GM18907 (cell line): ENCODE measurements around the gene NKD1.

Source experiments
- ATAC-seq: cut with Tn5 transposase; IDR thresholded peaks from one replicate; pipeline ENCODE4 v1.9.1; 2021; ENCODE audit warnings: mild to moderate bottlenecking, moderate library complexity; ENCODE audit not compliant: unreplicated experiment

The NKD1 gene

GRCh38 chr16:50622643-50623369 lies 74.6 kb downstream of the NKD1 start:
- no peak for ATAC-seq

DNA sequence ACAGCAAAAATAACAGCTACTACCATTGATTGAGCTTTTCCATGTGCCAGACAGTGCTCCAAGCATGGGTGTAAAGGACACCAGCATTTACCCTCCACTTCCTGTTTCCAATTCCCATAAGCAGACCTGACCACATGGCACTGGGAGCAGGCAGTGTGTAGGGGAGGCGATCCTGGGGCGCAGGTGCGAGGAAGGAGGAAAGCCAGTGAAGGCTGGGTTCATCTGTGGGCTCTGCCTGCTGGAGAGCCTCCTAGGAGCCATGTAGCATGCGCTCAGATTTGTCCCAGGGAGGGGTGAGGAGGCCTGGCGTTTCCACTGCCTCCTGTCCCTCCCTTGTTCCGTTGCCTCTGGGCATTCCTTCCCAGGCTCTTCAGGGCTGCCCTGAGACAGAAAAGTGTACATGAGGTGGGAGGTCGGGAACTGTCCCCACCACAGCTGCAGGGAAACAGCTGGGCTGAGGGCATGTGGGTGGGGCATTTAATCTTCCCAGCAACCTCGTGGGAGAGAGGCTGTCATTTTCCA lies 76.3 kb downstream of the NKD1 start:
- ATAC-seq: no peak

- ATAC-seq: no peak
These were observed 77.2 kb downstream of the NKD1 start for GRCh38 chr16:50625374-50625773.

DNA sequence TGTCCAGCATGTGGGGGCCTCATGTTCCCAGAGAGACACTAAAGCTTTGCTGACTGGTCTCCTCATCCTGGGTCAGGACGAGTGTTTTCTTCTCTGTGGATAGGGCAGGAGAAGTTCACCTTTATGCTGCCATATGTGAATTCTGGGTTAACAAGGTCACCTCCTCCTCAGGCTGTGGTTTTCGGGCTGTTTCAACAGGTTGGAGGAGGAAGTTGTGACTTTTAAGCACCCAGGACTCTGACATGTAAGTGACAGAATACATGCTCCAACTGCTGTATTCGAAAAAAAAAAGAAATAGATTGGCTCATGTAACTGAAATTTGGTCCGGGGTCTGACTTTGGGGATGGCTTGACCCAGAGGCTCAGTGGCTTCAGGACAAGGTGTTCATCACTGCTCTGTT lies 78.7 kb downstream of the NKD1 start:
- no peak for ATAC-seq

GRCh38 chr16:50627419-50627818 lies 79.2 kb downstream of the NKD1 start:
- no peak for ATAC-seq

DNA sequence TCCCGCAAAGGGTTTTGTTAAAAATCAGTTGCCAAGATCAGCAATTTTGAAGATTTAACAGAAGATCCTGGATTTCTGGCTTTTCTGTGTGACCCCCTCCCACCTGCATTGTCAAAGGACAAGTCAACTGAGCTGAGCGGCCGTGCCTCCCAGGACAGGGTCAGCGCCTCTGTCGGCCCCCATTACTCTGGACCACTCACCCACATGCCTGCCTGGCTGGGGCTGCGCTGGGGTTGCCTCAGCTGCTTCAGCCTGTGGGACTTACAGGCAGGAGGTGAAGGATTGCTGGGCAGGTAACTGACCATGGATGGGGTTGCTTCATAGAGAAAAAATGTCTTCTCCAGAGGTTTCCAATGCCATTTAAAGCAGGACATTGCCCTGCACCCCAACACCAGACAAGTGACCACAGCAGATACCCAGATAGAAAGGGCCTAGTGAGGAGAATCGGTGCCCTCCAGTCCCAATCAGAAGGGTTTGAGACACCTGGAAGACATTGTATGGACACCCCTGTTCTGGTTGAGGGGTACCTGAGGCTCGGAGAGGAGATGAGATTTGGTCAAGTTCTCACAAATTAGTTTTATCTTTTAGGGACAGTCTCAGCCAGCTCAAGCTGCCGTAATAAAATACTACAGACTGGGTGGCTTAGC lies 80.1 kb downstream of the NKD1 start:
- no peak for ATAC-seq

GRCh38 chr16:50629334-50629733 lies 81.1 kb downstream of the NKD1 start:
- ATAC-seq: no peak

DNA sequence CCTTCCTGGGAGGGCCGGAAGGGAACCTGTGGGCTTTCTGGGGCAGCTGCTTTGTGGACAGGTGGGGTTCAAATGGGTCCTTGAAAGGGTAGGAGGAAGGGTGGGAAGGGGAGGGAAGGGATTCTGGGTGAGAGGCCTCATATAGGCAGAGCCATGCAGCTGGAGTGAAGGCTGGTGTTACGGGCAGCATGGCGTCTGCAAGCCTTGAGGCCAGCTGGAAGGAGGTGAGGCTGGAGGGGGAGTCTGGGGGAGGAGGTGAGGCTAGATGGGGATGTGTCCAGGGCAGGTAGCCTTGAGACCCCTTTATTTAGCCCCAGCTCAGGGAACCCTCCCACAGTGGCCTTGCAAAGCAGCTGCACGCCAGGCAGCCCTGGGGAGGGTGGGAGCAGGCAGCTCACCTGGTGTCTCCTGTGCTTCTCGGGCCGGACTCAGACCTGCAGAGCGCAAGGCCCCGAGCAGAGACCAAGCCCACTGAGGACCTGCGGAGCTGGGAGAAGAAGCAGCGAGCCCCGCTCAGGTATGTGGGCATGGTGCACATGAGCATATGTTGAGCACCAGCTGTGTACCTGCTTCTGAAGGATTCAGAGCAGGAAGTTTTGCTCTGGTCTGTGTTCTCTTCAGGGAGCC lies 82.3 kb downstream of the NKD1 start:
- no peak for ATAC-seq

DNA sequence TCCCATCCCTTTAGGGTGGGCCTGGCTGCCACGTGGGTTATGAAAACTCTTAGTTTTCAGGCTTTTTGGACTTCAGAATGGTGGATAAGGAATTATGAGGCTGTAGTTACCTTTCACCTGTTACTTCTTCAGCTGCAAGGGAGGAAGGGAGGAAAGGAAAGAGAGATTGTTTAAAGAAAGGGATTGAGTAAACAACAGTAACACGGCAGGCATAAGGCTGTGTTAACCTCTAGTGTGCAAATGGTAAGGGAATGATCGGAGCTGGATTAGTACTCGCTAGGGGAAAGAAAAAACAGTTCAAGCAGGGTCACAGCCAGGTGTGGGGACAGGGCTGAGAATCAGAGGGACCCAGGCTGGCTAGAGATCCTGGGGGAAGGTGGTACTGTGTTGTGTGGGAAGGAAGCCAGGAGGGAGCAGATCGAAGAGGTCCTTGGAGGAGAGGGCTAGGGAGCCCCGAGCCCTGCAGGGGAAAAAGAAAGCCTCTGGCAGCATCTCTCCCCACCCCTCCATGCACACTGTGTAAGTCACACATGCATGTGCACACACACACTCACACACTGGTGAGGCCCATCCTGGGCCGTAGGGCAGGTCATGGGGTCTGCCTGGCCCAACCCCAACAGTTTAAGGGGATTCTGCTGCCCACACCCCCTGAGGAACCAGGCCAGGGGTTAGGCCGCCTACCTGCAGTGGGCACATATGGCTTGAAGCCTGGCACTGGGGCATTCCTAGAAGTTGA lies 83.2 kb downstream of the NKD1 start:
- no peak for ATAC-seq

GRCh38 chr16:50631985-50632576 lies 83.9 kb downstream of the NKD1 start:
- no peak for ATAC-seq

GRCh38 chr16:50632927-50633800 lies 85.0 kb downstream of the NKD1 start:
- no peak for ATAC-seq

DNA sequence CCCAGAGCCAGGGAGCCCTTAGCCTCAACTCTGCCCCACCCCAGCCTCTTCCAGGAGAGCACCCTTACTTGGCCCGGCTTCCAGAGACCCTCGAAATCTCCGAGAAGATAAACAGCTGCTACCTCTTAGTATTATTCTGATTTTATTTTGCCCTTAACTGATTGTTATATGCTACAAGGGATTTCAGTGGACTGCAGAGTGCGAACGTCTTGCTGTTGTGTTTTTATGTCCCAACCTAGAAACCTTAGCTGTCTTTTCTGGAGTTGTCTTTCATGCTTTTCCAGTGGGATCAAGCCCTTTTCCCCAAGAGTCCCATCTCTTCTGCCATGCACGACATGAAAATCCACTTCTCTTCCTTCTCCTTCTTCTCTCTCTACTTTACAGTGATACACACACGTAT lies 85.9 kb downstream of the NKD1 start:
- ATAC-seq: no peak

DNA sequence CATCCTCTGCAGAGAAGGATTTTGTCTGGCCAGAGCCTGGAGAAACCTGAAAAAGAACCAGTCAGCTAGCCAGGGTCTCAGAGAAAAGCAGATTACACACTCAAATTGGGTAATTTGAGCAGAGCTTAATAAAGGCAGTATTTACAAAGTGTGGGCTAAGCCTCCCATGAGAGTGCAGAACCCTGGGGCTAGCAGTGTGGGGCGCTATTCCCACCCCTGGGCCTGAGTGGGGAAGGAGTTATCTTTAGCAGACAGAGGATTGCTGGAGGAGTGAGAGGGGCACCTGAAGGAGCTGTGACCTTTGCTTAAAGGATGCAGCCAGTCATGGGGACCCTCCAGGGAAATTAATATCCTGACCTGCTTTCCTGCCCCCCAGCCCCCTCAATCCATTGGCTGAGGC lies 86.8 kb downstream of the NKD1 start:
- ATAC-seq: no peak

DNA sequence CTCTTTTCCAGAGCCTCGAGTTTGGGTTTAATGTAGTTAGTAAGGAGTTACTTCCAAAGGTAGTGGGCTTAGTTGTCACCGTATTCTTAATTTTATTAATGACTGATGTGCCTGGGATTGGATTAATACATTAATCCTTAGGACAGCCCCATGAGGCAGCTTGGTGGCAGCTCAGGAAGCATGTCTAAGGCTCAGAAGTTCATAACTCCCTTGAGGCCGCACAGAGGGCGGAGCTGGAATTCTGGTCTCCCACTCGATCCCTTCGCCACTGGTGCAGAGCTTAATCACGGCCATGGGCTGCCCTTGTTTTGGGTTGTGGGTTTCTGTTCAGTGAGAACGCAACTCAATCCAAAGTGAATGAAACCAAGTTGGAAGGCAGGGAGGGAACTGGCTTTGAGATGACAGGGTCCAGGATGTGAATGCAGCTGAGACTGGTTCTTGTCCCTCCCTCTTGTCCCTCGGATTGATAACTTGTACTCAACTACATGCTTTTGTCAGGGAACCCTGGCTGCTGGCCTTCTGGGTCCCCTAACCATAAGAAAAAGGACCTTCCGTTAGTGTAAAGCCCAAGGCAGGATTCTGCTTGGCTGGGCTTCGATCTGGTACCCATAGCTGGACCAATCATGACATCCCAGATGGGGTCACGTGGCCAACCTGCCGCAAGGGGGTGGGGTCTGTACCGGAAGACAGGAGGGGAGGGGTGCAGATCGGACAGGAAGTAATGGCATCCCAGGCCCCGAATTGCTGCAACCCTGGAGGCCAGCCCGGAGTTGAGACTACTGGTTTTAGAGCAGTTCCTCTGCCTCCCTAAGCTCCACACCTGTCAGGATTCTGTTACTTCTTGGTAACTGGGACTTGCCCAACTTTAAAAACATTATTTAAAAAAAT lies 87.6 kb downstream of the NKD1 start:
- ATAC-seq: no peak

GRCh38 chr16:50636753-50637374 lies 88.7 kb downstream of the NKD1 start:
- ATAC-seq: no peak

DNA sequence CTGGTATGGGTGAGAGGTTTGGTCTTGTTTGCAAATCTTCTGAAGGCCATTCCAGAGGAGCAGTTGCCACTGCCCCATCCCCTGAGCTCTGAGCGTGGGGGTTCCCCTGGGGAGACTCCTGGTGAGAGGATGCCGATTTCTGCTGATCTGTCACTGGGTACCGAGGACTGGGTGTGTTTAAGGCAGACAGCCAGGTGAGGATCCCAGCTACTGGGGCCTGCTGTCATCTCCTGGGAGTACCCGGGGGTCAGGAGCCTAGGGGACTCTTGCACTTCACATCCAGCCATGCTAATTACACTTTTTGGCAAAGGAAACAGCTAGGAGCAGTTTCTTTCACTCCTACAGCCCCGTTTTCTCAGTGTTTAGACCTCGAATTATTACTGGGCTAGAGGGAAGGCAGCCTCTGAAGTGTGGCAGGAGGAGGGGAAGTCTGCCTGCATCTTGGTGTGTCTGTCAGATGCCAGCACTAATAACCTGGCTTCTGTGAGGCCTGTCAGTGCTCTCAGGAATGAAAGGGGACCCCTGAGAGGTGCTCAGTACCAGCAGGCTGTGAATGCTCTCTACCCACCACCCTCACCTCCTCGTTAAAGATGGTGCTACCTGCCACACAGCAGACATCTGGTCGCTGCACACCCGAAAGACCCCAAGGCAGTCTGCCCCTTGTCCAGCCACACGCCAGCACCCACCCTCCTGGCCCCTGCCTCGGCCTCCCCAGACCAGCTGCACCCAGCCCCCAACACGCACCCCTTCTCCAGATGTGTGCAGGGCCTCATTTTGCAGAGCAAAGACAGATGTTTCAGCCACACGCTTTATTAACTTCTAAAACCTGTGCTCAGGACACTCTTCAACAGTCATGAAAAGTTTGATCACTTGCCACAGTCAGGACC lies 89.8 kb downstream of the NKD1 start:
- no peak for ATAC-seq

- no peak for ATAC-seq
These were observed 90.8 kb downstream of the NKD1 start for GRCh38 chr16:50638816-50639670.
